ENCODE results near the gene MAML2. TPM values are rescaled to one million over a fixed set of nuclear protein-coding genes. Genes with fewer than 3 reads are reported as not detected.

Gene MAML2
- total and polyA plus RNA-seq, 2 of the 13 experiments (the other 11 are each of a cell fraction or from before 2014, with no cell fraction given): 2.3 to 25.9 TPM

DNA sequence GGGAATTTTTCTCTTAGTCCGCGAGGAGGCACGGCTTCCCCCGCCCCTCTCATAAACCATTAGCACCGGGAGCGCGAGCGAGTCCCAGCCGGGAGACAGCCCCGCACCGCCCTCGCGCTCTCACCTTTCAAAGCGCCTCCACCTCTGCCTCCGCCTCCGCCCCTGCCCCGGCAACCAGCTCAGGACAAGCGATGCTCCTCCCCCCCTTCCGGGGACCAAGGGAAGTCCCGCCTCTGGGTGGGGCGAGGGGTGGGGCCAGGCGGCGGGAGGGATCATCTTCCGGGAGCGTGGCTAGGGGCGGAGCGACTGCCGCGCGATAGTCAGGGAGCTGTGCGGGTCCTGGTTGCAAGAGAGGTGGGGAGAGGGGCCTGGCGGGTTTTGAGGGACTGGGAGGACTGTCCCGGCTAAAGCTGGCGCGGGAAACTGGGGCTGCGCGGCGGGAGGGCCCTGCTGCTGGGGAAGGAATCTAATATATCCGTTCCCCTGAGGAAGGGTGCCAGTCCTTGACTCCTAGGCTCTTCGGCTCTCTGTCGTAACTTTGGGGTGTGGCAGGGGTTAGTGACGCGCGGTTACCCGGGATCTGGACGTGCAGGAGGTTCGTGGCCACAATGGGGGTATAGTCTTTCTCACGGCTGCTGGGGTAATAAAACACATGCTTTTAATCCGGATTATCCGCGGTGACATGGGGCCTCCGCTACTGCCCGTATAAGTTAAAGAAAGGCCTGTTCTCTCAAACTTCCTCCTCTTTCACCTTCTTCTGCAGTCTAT, 46.9 kb upstream of the MAML2 start, which contains the start of the genes CCDC82 and JRKL (continued):
- TF ChIP-seq MYPOP (CRISPR knock-in tag; IDR thresholded peaks at IDR 0.05) (no peak; the same call in 1 of the 2 replicates), NFKB2 (CRISPR knock-in tag; IDR thresholded peaks at IDR 0.05; ENCODE audit: borderline replicate concordance) (peak; percentile 69; the same call in 1 of the 2 replicates), STAT6 (CRISPR knock-in tag; IDR thresholded peaks at IDR 0.05; ENCODE audit: borderline replicate concordance) (no peak), ZNF33B (CRISPR knock-in tag; IDR thresholded peaks at IDR 0.05) (peak; percentile 74; the same call in 1 of the 2 replicates), SMARCE1 (IDR thresholded peaks at IDR 0.05; ENCODE audit: borderline replicate concordance) (no peak), ZNF34 (CRISPR knock-in tag; IDR thresholded peaks at IDR 0.05; ENCODE audit: borderline replicate concordance) (no peak), GPBP1L1 (CRISPR knock-in tag; IDR thresholded peaks at IDR 0.05) (no peak), YEATS4 (CRISPR knock-in tag; IDR thresholded peaks at IDR 0.05; ENCODE audit: borderline replicate concordance) (peak; percentile 85), ATF3 (CRISPR knock-in tag; IDR thresholded peaks at IDR 0.05) (no peak), ATF1 (CRISPR knock-in tag; IDR thresholded peaks at IDR 0.05) (no peak), MEF2D (CRISPR knock-in tag; IDR thresholded peaks at IDR 0.05) (peak; percentile 60; the same call in 1 of the 2 replicates), ATF4 (CRISPR knock-in tag; IDR thresholded peaks at IDR 0.05) (peak in 1 of 2 experiments; percentile 28; a peak in 1 of 4 replicates), KLF6 (CRISPR knock-in tag; IDR thresholded peaks at IDR 0.05) (0 out of 2 replicates have a peak, but pooled peaks have one; percentile 50), ZNF543 (CRISPR knock-in tag; IDR thresholded peaks at IDR 0.05) (no peak), EHMT2 (IDR thresholded peaks at IDR 0.05; ENCODE audit: borderline replicate concordance, low read depth, low read length) (no peak), TEAD2 (CRISPR knock-in tag; IDR thresholded peaks at IDR 0.05) (peak; percentile 63; the same call in 1 of the 2 replicates), DNMT3B (CRISPR knock-in tag; conservative IDR thresholded peaks at IDR 0.05) (no peak), ATRX (CRISPR knock-in tag; IDR thresholded peaks at IDR 0.05; ENCODE audit: borderline replicate concordance) (no peak), ZNF382 (CRISPR knock-in tag; IDR thresholded peaks at IDR 0.05; ENCODE audit: borderline replicate concordance) (no peak)
- TF ChIP-seq, protein P1, sequence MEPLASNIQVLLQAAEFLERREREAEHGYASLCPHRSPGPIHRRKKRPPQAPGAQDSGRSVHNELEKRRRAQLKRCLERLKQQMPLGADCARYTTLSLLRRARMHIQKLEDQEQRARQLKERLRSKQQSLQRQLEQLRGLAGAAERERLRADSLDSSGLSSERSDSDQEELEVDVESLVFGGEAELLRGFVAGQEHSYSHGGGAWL (CRISPR knock-in tag; IDR thresholded peaks at IDR 0.05): no peak
